GM19328 (cell line): ENCODE measurements around the gene SPG7.
A peak's percentile ranks its signal among the peaks of the same experiment; 100 is the strongest.

ENCODE experiments used
- ATAC-seq: cut with Tn5 transposase; IDR thresholded peaks from one replicate; pipeline ENCODE4 v1.9.1; 2021; ENCODE audit warnings: mild to moderate bottlenecking, moderate library complexity; ENCODE audit not compliant: unreplicated experiment

Gene SPG7

DNA sequence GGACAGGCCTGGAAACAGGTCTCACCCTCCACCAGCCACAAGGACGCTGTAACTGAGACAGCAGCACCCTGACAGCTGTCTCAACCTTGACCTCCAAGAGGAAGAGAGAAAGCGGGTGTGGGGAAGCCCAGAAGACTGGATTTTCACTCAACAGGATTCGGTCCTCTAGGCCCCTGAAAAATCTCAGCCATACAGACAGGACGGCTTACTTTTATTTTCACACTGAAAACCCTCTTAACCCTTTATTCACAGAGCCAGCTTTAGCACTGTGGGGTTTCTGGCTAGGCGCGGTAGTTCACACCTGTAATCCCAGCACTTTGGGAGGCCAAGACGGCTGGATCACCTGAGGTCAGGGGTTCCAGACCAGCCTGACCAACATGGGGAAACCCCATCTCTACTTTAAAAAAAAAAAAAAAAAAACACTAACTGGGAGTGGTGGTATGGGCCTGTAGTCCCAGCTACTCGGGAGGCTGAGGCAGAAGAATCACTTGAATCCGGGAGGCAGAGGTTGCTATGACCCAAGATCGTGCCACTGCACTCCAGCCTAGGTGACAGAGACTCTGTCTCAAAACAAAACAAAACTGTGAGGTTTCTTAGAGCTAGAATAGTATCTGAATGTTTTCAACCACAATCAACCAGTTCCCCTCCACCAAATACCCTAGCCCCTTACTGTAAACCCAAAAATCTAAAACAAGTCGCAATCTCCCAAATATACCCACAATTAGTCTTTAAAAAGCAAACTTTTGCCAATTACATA, 23.1 kb upstream of the SPG7 start:
- ATAC-seq, result no peak

DNA sequence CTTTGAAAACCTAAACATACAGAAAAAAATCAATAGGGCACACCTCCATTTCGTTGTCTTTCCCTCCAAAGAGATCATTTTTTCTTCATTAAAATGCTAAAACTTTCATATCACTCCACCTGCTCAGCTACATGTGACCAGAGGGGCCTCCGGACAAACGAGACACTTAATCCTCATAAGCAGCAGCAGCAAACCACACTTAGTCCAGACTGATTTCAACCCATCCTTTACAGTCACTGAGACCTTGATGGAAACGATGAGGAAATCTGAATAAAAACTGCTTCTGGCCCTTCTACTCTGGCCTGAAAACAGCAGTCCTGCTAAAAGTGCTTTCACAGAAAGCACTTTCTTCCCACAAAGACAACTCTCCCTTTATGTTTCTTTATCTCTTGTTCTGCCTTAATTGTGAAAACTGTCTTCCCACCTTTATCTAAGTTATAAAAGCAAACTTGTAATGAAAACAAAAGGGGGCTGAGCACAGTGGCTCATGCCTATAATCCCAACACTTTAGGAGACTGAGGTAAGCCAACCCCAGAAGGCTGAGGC, 22.4 kb upstream of the SPG7 start:
- ATAC-seq, result no peak

DNA sequence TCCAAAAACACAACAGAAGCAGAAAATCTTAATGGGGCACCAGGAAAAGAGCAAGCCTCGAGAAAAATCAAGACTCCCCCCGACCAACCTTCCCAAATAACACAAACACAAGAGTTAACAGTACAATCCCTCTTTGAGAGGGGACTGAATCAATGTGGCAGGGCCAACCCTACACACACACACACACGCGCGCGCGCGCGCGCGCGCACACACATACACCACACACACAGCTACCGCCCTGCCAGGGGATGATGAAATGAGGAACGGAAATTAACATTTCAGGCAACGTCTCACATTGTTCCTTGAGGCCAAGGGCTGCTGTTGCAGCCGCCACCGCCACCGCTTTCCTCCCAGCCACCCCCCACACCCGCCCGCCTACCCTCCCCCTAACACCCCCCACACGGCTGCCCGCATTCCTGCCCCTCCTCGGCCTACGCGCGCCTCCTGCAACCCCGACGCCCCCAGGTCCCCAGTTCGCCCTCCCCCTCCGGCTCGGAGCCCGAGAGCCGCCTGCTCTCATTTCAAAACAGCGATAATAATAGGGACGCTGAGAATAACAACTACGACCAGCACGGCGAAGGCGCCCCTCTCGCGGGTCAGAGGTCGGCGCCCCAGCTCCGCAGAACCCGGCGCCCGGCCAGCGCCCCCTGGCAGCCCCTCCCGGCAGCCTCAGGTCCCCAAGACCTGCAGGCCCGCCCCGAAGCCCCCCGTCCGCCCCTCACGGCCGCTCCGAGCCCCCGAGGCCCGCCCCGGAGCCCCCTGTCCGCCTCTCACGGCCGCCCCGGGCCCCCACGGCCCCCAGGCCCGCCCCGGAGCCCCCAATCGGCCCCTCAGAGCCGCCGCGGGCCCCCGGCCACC, 18.9 kb upstream of the SPG7 start:
- ATAC-seq, result peak; percentile 22

DNA sequence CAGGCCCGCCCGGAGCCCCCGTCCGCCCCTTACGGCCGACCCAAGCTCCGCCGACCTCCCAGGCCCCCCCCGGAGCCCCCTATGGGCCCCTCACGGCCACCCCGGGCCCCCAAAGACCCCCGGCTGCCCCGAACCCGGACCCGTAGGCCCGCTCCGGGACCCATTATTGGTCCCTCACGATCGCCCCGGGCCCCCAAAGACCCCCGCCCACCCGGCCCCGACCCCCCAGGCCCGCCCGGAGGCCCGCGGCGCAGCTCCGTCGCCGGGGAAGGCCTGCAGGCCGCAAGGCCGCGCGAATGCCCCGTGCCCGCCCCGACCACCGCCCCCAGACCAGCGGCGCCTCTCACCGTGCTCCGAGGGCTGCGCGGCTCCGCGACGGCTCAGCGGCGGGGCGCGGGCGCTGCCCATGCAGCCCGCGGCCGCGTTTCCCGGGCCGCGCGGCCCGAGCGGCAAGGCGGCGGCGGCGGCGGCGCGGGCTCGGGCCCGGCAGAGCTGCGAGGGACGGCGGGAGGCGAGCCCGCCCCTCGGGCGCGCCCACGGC, 18.2 kb upstream of the SPG7 start:
- no peak for ATAC-seq

DNA sequence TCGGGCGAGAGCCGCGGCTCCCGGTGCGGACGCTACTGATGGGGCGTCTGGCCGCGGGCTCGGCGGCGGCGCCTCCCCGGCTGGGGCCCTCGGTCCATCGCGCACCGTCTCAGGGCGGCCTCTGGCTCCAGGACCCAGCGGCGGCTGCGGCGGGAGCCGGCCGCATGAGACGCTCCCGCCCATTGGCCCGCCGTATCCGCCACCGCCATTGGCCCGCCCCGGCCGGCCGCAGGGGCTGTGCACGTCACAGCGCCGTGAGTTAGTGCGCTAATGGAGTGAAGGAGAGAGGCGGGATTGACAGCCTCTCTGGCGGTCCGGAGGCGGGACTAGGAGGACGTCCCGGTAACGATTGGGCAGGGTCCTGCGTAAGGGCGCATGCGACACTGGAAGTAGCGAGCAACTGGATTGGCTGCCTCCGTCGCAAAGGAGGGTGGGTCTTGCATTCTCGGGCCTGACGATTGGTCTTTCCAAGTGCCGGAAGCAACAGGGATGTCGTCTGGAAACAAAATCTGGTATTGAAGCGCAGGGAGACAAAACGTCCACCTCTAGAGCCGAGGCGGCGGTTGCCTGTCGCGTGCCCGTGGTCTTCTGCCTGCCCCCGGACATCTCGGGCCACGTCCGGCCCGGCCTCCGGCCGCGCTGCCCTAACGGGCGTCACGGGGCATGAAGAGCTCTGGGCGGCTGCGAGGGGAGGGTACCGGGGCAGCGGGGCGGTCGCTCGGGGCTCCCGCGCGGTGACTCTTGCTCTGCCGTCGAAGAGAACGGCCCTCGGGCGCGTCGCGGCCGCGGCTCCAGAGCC, 17.6 kb upstream of the SPG7 start, which contains the start of gene ANKRD11:
TSS of gene ANKRD11 (minus strand) at position 123 of the 799 bp plus-strand sequence. CDS start 173,542 bp downstream, outside the sequence.
- ATAC-seq, result peak; percentile 76

DNA sequence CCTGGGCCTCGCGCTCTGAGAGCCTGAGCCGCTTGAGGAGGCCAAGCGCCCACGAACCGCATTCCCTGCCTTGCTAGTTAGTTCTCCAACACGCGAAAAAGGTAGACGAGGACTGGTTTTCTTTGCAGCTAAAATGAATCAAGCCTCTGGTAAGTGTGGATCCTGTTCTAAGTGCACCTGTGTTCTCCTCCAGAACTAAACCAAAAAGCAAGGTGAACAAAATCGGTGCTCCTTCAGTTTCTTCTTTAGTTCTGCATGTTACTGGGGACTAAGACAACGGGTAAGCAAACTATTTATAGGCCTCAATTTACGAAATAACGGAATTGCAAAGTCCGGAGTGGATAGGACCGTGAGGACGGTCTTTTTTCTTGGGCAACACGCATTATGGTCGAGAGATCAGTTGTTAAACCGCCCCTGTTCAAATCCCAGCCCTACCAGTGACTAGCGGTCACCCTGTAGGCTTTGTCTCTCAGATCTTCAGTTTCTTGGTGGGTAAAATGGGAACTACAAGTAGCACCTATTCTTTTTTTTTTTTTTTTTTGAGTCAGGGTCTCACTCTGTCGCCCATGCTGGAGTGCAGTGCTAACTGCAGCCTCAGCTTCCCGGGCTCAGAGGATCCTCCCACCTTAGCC, 16.8 kb upstream of the SPG7 start:
- no peak for ATAC-seq

DNA sequence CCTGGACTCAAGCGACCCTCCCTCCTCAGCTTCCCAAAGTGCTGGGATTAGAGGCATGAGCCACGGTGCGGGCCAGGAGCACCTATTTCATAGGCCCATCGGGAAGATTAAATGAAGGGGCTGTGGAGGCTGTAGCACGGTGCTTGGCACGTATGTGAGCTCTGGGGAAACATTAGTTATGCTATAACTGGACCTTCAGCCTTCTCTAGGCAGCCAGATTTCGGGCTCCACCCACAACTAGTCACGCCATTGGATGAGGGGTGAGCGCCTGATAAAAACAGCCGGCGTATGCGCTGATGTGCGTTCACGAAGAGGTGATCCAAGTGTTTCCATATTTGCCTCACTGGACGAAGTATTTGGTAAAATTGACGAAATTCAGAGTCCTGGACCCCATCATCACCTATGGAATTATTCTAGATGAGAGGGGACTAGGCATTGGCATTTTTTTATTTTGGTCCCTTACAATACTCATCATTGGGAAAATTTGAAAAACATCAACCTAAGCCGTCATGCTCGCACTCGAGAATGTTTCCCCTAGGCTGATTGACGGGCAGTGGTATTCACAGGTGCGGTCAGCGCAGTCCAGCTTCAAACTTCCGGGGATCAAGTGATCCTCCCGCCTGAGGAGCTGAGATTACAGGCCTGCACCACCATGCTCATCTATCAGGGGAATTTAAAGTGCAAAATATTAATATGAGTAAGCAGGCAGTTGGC, 16.1 kb upstream of the SPG7 start:
- no peak for ATAC-seq

DNA sequence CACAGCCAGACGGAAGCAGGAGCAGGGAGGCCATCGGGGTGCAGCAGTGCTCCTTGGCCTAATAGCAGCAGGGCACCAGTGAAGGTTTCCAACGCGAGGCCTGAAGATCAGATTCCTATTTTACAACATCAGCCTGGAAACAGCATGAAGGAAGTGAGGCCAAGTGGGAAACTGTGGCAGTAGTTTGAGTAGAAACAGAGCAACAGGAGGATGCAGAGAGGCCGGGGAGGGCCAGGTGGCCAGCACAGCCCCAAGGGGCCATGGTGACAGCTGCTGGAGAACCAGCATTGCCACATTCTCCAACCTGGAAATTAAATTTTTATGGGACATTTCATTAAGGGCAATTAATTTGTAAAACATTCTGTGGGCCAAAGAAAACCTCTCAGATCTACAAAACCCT, 14.4 kb upstream of the SPG7 start:
- ATAC-seq, result no peak

DNA sequence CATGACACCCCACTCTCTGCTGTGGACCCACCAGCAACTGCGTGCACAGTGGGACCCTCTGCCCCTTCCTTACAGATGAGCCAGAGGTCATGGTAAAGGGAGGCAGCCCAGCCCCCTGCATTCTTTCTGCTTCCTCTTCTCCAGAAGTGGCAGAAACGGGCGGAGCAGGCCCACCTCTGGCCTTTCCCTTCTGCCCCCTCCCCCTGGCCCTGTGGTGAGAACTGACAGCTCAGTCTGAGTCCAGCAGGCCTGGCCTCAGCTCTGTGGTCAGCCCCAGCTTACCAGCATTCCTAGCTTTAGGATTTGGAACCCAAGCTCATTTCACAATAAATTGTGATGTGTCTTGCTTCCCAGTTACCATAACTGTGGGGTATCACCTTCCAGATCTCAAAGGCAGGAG, 13.1 kb upstream of the SPG7 start:
- no peak for ATAC-seq

DNA sequence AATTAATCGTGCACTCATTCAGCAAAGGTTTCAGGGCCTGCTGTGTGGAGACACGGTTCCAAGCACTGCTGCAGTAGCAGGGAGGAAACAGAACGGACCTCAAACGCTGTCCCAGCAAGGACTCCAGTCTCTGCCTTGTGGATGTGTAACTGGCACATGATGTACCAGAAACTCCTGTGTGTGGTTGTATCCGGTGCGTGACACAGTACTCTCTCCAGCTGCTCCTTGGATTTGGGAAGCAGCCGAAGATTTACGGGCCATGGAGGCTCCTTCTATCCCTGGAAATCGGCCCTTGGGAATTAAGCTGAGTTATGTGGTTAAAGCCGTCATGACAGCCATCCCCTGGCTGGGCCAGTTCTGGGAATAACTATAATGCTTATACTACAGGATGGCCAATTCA, 9.4 kb upstream of the SPG7 start:
- no peak for ATAC-seq

DNA sequence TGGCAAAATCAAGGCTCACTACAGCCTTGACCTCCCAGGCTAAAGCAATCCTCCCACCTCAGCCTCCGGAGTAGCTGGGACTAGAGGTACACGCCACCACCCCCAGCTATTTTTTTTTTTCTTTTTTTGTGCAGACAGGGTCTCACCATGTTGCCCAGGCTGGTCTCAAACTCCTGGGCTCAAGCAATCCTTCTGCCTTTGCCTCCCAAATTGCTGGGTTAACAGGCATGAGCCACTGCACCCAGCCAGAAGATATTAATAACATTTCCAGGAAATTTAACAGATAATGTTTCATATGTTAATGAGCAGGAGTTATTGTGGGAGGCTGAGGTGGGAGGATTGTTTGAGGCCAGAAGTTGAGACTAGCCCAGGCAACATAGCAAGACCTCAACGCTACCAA, 8.4 kb upstream of the SPG7 start:
- ATAC-seq, result no peak

DNA sequence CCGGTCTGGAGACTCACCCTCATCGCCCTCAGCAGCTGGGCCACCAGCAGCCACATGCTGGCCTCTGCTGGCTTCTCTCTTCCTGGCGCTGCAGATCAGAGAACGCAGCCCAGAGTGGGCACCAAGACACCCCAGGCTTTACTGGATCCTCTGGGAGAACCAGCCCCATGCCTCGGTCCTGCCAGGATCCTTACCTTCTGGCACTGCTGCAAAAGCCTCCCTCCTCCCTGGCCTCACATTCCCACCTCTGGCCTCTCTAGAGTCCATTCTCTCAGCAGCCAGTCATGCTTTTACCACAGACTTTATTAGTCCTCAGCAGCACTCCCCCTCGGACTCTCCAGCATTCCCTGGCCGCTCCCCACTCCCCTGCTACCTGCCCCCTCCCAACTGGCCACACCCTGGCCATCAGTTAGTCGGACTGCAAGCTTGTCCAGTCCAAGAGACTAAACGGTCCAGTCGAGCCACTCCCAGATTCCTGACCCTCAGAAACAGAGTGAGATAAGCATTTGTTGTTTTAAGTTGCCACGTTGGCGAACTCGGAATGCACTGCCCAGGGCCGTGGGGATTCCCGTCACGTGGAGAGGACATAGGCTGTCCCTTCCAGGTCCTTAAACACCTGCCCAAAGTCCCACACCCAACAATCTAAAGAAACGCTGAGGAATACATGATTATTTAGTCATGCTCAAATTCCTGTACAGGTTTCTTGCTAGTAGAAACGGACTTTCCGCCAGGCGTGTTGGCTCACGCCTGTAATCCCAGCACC, 5.9 kb upstream of the SPG7 start:
- ATAC-seq, result no peak

DNA sequence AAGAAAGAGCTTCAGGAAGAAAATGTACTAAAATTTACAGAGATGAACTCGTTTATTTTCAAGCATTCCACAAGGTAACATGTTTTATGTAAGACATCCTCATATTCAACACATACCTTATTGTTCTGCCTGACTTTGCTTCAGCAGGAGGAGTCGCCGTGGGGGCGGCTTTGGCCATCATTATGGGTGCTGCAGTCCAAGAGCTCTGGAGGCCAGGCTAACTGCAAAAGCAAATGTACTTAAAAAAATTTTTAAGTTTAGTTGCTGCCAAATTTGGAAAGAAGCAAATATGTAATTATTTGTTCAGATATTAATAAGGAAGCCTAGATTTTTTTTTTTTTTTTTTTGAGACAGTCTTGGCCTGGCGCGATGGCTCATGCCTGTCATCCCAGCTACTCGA, 4.1 kb upstream of the SPG7 start:
- ATAC-seq, result no peak

DNA sequence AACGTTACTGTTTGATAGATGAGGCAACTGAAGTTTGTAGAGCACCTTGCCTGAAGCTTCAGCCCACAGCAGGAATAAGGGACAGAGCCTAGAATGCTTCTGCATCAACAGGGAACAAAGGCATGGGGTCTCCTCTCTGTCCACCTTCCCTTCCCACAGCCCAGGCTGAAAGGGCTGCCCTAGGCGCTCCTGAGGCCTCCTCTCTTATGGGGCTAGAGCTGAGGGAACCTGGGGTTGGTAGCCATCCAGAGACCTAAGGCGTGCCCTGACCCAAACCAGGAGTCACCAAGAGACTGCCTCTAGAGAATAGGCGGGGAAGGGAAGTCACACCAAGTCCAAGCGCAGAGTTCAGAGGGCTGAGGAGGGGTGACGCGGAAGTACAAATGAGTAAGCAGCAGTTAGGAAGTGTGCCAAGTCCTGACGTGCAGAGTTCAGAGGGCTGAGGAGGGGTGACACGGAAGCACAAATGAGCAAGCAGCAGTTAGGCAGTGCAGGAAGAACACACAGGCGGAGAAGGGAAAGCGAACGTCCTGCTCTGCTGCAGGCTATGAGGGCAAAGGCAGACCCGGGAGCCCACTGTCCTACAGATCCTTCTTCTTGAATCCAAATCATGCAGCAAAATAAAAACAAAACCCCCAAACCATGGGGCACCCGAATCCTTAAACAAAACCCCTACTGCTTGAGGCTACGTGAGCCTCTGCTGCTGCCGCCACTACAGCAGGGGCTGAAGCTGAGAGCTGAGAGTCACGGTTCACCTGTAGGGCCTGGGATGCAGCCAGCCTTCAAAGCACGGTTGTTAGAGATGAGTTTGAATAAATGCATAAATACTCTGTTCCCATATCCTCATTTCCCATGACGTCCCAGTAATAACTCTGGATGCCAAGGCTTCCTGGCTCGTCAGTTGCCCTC, 2.7 kb upstream of the SPG7 start:
- no peak for ATAC-seq

DNA sequence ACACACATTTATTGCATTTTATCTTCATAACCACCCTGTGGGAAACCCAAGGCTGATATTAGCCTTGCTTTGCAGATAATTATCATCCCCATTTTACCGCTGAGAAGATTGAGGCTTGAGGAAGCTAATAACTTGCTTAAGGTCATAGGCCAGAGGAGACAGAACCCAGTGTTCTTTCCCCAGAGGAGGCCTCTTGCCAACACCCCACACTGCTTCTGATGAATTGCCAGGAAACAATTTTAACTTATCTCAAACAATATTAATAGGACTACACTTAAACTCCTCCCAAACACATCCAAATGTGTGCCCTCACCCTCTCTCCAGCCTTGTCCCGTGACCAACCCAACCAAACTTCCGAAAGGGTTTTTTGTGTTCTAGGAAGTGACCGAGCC, 2.1 kb upstream of the SPG7 start:
- ATAC-seq, result no peak

DNA sequence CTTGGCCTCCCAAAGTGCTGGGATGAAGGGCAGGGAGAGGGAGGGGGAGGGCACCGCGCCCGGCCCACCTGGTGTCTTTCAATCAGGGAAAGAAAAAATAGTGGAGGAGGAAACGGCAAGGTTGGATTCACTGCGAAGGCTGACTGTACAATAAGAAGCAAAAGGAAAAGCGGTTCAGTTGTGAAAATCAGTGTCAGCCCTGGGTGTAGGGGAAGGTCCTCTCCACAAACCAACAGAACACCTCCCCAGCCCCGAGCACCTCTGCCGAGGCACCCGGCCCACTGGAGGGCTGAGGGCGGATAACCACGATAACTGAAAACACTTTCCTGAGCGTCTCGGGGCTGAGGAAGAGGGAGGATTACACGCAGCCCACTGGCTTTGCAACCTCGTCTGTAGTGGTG, 1.4 kb upstream of the SPG7 start:
- no peak for ATAC-seq

DNA sequence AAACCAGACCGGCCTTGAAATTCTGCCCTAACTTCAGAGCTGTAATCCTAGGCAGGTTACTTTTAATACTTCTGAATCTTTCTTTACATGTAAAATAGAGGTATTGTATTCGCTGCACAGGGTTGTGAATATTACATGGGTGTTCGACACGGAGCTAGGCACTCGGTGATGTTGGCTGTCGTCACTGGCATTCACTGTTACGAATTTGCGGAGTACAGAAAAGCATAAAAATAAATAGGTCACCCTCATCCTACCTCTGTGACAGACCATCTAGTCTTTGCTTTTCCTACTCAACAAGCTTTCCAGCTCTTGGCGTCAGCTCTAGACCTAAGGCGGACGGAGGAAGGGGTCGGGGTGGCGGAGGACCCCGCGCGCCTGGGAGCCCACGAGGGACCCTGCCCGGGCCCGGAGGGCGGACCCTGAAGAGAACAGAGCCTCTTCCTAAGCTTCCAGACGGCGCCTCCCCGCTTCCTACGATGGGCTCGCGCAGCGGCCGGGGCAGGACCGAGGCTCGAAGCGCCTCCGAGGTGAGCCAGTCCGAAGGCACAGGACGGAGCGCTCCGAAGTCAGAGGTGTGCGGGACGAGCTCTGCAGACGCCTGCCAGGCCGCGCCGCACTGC, 879 bp upstream of the SPG7 start:
- no peak for ATAC-seq

DNA sequence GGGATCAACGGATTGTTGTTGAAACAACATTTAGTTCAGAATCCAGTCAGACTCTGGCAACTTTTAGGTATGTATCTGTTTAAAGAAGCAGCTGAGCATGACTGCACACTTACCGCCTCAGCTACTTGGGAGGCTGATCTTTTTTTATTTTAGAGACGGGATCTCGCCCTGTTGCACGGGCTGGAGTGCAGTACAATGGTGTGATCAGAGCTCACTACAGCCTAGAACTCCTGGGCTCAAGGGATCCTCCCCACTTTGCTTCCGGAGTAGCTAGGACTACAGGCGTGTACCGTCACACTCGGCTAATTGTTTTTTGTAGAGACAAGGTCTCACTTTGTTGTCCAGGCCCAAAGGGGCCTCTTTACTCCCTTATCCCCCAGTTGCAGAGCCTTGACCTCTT, 2.3 kb downstream of the SPG7 start:
- no peak for ATAC-seq
